Activated CD4-positive, alpha-beta T cell treated with anti-CD3 and anti-CD28 coated beads, Interleukin-2, amount 50 U/mL, for 1 hour (primary cell): ENCODE measurements around the gene ZMYND10.
"Not testable (repeated sequence)": the region's sequence is repeated elsewhere in the genome, so short reads cannot be mapped to it uniquely, and the experiment has no call there.

Source experiments
- DNase-seq: peaks from one replicate; pipeline ENCODE4 v3.0.0-alpha.2; 2020

ZMYND10 gene

DNA sequence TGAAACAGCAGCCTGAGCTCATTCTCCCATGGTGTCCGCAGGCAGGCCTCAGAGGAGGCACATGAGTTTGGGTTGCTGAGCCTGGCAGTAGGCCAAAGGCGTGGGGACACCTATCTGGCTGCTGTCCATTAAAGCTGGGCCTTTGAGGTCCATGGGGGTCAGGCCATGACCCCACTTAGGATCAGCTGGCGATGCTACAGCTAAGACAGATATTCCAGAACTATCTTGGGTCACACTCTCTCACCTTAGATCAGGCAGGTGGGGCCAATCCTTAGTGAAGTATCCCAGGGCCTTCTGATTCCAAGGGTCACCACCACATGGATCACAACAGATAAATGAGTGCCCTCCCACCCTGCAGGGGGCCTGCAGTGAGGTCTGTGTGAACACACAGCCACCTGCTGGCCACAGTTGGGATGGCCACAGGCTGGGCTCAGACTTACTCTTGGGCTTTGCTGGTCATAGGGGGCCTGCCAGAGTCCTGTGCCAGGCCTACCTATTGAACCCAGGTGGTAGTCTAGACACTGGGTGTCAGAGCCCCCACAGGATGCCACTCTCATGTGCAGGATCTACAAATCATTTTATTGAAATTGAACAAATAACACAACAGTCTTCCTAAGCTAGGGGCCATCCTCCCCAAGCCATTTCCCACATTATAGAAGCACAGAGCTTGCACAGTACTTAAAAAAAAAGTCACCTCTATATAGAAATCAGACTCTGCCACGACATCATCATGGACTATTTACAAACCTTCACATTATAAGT lies 21.0 kb downstream of the ZMYND10 start:
- peak; percentile 65 for DNase-seq

DNA sequence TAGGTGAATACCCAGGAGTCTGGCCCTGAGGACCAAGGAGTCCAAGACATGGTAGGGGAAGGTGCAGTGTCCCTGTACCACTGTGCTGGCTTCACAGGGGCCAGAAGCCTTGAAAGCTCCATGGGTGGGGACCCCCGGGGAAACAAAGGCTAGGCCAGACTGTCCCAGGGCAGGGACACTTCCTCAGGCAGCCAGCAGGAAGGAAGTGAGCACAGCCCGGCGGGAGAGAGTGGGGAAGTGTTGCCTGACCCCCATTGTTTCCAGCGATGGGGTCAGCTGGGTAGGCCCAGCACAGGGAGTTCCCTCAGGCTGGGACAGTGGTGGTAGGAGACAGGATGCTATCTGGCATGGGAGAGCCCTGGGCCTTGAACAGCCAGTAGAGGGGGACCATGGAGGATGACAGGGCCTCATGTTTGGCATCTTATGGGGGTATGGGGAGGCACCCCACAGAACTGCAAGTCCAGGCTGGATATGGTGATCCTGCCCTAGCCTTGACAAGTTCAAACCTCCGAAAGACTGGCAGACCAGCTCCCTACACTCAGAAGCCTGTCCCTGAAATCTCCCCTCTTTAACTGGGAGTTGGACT lies 21.8 kb downstream of the ZMYND10 start:
- no peak for DNase-seq

DNA sequence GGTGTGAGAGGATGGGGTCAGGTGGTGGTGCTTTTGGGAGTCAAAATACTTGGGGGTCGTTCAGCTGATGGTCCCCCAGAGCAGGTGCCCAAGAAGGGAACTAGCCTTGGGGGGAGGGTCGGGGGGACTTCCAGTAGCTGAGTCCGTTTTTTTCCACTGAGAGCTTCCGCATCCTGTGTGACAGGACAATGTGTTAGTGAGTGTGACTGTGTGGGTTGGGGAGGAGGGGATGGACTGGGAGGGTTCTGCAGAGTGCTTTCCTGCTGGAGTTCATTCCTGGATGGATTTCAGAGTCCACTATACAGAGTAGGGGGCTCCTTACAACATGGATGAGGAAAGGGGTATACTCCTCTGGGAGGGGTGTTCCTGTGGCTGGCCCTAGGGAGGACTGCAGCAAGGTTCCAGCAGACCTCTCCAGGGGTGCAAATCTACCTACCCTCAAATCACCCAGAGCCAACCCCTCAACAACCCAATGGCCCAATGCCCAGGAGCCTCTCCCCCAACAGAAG lies 22.4 kb downstream of the ZMYND10 start:
- DNase-seq = no peak

DNA sequence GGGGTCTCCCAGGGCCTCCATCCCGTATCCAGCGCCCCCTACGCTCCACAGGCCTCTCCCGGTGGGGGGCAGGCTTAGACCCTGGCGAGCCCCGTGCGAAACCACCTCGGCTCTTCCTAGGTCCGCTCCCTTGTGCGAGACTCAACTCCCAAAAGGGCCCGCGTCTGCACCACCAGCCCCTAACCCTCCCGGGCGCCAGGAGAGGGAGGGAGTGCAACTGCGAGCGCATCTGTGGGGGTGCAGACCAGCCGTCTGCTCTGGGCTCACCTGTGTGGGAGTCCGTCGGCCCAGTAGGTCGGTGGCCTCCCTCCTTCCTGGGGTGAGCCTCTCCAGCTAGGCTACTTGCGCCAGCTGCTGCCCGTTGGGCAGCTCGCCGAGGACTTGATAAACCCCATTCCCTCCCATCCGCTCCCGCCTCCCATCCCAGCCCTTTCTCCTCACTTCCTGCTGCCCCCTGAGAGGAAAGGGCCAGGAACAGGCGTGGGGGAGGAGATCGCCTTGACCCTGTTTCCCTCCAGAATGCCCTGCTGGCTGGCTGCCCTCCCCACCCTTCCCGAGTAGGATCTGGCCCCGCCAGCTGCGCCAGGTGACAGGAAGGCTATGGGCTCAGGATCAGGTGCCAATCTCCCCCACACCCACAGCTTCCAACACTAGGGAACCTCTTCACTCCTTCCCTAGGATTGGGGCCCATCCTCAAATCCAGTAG lies 23.0 kb downstream of the ZMYND10 start, which contains the start of gene HYAL2:
Gene HYAL2, minus strand, starts transcription at position 360 of the 706 bp plus-strand sequence. CDS start 2,256 bp downstream, outside the sequence.
- DNase-seq = no peak

DNA sequence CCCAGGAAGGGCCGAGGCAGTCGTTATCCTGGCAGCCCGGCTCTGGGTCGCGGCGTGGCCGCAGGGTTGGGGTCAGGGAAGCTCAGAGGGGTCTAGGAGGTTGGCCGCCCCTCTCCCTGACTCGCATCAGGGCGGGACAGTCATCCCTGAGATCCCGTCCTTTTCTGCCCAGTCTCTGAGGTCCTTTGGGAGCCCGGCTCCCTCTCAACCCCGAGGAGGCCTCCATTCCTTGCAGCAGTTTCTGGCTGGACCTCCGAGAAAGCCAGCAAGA lies 23.5 kb downstream of the ZMYND10 start:
- no peak for DNase-seq

DNA sequence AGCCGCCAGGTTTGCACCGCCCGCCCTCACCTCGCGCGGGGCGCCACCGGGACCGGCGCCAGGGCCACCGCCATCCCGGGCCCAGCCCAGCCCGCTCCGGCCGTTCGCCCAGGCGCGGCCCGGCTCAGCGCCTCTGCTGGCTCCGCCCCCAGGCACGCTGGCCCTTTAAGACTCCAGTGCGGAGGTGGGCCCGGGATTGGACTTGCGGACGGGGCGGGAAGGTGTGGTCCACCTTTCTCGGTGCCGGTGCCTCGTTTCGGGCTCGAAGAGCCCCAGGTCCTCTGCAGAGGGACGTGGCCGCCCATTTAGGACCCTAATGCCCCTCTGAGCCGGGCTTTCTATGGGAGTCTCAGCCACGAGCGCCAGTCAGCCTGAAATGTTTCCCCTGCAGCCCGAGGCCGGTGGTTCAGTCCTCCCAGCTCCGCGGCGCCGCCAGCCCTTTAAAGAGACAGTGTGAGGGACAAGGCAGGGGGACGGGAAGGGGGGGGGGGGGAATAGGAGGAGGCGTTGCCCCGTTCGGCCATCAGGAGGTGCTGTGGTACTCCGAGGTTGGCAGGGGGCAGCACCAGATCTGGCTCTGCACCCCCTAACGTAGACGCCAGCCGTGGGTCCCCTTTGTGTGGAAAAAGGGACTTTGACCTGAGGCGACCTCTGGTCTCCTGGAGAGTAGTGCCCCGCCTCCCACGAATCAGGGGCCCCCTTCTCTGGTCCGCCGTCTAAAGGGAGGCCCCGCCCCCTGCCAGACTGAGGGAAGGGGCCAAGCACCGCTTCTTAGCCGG lies 24.0 kb downstream of the ZMYND10 start:
- DNase-seq = peak; percentile 78

DNA sequence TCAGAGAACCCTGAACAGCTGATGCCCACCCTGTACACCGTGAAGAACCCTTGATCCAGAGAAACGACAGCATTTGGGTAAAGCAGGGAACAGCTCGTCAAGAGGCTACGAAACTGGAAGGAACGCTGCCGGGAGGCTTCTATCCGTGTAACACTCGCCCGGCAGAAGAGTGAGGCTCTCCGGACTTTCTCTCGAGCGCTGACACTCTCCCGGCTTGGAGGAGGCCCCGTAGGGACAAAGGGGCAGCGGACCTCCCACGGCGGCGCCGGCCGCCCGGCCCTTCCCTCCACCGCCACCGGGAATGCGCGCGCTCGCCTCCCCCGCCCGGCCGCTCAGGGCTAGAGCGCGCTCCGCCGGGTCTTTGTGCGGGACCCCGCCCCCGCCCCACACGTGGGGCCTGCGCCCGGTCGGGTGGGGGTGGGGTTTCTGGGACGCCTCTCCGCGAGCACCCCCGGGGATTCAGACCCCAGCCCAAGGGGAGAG lies 24.6 kb downstream of the ZMYND10 start:
- DNase-seq = no peak

DNA sequence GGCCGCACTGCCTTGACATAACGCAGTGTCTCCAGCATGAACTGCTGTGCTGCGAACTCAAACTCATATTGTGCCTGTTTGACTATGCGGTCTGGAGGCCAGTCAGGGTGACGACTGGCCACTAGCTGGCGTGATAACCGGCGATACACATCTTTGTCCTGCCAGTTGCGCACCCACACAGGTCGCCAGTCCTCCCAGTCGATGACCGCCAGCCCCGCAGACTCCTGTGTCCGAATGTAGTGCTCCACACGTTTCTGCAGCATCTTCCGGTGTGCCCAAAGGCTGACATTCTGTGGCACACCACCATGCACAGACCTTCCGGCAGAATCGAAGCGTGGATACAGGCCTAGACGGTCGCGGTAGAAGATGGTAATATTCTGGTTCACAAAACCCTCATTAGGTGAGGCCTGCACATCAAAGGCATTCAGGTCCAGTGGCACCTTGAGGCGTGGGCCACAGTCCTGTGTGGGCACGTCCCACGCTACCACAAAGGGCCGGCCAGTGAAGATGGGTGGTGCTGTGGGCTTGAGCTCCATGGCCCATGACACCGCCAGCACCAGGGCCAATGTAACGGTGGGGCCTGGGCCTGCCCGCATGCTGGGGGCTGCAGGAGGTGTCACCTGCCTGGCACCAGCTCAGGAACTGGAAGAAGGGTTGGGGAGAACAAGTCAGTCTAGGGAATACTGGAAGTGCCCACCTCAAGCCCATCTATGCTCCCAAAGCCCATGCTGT lies 25.5 kb downstream of the ZMYND10 start:
- DNase-seq = no peak

DNA sequence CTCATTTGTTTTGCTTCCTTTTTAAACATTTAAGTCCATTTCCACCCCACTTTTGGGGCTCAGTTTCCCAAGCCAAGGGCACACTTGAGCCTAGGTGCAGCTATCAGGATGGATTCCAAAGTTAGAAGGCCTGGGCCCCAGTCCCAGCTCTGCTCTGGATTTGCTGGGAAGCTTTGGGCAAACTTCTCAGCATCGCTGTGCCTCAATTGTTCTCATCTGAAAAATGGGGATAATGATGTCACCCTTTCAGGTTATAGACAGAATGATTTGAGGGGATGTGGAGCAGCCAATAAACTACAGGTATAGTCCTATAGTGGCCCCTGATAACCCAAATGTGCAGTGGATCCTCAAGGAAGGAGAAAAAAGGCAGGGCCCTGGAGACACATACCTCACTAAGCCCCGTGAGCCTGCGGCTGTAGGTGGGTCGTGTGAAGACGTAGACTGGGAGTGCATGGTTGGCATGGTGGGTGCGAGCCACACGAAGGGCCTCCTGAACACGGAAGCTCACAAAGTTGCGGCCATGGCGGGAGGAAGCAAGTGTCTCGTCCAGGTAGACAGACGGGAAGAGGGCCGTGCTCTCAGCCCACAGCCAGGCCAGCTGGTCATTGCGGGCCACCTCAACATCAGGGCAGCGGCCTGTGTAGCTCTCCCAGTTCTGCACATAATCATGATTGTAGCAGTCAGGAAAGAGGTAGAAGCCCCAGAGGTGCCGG lies 26.2 kb downstream of the ZMYND10 start:
- no peak for DNase-seq

DNA sequence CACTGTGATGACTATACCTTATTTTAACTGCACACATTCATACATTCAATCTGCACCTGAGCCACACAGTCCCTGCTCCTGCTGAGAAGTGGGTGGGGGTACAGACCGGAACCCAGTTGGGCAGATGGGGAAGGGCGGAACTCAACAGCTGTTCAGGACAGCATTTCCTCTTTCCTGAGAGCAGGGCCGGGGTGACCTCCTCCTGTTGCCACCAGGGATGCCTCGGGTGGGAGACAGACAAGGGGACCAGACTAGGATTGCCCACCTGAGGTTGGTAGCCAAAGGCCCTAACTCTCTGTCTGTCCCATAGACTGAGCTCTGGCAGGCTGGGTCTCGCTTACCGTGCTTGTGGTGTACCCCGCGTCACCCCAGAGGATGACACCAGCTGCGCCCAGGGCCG lies 26.9 kb downstream of the ZMYND10 start:
- no peak for DNase-seq

DNA sequence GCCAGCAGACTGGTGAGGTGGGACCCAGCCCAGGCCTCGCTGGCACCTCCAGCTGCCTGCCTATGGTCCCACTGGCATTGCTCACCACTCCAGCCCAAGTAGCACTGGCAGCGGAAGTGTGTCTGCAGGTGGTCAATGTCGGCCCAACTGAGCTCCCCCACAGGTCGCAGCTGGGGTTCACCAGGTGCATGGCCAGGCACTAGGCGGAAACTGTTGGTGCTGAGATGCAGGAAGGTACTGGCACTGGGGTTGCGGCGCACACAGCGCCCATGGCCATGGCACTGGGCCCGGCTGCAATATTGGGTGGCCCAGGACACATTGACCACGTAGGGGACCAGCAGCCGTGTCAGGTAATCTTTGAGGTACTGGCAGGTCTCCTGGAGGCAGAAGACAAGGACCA lies 27.4 kb downstream of the ZMYND10 start:
- no peak for DNase-seq

DNA sequence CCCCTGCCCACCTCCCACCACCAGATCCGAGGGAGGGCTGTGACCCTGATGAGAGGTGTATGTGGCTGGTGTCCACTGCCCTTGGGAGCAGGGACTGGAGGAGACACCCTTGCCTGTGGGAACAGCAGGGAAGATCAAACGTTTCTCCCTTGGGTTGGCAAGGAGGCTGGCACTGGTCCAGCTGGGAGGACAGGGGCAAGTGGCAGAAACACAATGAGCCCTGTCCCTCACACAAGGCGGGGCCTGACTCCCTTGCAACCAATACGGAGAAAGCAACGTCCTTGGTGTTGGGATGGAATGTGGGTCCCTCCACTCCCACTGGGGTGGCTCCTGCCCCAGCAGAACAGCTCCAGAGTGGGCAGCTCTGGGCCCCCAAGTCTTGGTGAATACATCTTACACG lies 28.2 kb downstream of the ZMYND10 start:
- DNase-seq = no peak

DNA sequence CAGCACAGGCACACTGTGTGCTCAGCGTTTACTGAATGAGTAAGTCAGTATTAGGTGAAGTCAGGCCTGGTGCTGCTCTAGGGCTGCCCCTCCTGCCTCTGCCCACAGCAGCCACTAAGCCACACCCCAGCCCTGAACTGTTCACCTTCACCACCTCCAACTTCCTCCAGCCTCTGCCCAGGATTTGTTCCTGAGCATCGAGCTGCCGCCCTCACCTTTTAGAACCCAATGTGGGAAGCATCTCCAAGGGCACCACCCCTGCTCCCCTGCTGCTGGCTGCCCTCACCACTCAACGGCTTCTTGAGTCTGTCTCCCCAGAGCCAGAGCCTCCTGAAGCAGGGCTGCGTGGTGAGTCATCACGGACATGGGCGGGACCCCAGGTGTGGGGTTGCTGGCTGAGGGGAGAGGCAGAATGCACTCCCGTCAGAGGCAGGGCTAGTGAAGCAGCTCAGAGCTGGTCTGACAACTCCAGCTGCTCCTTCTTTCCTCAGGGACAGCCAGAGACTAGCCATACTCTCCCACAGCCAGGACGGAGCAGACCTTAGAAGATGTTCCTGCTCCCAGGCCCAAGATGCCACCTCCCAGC lies 28.8 kb downstream of the ZMYND10 start:
- peak; percentile 73 for DNase-seq

DNA sequence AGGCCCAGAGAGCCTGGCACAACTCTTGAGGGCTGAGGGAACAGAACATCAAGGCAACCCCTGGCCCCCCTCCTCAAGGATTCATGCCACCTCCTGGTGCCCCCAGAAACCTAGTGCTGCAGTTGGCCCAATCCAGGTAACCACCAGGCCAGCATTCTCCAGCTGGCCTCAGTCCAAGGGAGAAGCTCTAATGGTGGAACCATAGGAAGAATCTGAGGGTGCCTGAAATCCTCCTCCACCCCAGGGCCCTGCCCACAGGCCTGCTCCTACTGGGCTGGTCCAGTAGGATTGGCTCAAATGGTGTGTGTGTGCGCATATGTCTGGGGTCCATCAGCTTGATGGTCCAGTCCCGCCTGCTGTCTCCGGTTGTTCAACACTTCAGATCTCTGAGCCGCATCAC lies 30.7 kb downstream of the ZMYND10 start:
- no peak for DNase-seq

DNA sequence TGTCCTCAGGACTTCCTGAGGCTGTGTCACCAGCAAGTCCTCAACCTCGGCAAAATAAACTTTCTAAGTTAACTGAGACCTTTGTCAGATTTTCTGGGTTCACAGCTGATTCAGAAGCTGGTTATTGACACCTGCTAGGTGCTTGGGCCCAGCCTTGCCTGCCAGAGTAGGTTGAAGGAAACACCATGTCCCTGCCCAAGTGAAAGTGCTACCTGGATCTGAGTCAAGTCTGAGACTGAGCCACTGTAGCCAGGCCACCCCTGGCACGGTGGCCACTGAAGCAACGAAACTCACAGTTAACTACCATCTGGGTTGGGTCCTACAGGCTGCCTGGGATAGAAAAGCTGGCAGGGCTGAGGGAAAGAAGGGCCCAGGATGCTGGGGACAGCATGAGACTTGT lies 31.2 kb downstream of the ZMYND10 start:
- no peak for DNase-seq

DNA sequence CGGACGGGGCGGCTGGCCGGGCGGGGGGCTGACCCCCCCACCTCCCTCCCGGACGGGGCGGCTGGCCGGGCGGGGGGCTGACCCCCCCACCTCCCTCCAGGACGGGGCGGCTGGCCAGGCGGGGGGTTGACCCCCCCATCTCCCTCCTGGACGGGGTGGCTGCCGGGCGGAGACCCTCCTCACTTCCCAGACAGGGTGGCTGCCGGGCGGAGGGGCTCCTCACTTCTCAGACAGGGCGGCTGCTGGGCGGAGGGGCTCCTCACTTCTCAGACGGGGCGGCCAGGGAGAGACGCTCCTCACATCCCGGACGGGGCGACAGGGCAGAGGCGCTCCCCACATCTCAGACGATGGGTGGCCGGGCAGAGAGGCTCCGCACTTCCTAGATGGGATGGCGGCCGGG lies 33.5 kb downstream of the ZMYND10 start:
- DNase-seq = not testable (repeated sequence)

DNA sequence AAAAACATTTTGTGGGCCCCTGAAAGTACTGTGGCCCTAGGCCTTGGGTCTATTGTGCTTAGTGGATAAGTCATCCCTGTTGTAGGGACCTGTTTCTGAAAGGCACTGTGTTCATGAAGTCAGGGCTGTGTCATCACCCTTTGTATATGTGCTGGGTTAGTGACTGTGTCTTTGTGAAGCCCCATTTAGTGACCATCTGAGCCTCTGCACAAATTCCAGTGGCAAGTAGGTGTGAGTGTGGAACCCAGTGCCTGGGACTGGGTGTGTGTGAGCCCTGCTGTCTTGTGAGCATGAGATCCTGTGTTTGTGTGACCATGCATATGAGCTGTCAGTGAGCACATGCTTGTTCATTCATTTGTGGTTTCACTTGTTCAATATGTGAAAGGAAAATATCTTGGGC lies 40.9 kb downstream of the ZMYND10 start:
- no peak for DNase-seq

DNA sequence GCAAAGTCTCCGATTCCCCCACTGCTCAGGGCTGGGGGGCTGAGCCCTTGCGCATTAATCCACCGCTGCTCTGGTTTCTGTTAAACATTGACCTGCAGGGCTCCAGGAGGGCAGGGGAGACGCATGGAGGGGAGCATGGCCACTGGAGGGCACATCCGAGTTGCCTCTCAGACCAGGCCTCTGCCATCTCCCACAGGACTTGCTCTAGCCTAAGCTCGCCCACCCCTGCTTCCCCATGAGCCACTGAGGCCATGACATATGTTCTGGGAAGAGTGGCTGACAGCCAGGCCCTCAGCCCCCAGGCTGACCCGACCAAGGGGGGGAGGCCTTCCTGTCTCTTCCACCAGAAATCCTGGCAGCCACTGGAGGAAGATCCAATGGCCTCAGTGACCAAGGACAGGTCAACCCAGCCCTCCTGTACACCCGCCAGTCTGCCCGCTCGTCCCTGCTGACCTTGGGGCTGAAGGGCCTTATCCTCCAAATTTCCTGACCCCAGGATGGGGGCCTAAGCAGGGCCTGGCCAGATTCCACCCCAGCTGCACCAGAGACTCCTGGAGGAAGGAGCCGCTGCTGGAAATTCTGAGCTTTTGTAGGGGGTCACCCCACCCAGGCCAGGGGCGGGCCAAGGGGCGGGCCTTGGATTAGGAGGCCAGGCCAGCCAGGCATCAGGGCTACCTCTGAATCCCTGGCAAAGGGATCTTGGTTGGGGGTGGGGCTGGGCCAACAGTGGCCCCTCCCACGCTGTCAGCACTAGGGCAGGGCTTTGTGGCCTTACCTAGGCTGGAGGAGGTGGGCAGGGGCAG lies 42.3 kb downstream of the ZMYND10 start, which contains the start of gene HYAL1:
Gene HYAL1, minus strand, starts transcription at position 562 of the 803 bp plus-strand sequence. CDS start 618 bp downstream, outside the sequence.
- no peak for DNase-seq

DNA sequence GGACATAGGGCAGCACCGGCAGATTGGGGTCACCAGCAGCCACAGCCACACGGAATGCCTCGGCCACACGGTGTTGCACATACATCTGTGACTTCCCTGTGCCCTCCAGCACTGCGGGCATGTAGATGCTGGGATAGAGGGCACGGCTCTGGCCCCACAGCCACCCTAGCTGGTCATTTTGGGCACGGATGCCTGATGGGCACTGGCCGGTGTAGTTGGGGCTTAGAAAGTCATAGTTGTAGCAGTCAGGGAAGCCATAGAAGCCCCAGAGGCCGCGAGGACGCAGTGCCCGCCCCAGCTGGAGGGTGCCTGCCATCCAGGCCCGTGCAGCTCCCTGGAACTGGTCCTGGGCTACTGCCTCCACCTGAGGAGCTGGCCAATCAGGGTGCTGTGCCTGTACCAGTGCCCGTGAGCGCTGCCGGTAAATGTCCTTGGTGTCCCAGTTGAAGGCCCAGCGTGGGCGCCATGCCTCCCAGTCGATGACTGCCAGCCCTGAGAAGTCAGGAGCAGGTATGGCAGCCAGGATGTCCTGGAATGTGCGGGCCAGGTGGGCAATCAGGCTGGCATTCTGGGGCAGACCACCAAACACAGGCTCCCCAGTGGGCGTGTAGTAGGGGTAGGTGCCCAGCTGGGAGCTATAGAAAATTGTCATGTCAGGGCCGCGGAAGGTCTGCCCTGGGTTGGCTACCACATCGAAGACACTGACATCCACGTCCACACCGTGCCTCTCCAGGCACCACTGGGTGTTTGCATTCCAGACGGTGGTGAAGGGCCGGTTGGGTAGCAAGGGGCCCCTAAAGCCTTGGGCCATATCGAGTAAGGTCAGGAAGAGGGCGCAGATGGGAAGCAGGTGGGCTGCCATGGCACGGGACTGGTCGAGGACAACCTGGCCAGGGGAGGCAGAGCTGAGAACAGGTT lies 43.2 kb downstream of the ZMYND10 start:
- no peak for DNase-seq
